ENCODE measurements around the gene RALGDS.

DNA sequence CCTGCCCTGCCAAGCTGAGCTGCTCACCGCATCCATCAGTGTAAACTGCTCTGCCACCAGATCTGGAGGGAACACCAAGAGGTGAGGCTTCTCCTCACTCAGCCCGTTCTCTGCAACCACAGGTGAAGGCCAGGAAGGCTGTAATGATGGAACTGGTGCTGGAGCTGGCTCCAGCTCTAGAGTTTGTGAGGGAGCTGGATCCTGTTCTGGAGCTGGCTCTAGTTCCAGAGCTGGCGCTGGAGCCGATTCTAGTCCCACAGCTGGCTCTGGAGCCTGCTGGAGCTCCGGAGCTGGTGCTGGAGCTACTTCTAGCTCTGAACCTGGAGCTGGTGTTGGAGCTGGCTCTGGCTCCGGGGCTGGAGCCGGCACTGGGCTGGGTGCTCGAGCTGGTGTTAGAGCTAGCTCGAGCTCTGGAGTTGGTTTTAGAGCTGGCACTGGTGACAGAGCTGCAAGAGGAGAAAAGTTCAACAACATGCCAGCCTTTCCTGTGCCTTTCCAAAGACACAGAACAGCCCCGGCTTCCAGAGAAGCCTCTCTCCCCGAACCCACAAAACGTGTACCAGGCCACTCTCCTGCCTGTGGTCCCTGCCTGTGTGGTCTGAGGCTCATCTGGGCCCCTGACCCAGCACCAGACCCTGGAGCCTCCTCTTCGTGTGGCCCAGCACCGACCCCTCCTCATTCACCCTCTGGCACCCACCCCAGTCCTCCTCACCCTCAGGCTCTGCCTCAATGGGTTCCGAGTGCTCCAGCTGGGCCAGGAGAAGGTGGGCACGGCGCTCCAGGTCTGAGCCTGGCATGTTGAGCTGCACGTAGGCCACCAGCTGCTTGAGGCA lies 12.9 kb downstream of the RALGDS start:
- TF ChIP-seq, protein P1, sequence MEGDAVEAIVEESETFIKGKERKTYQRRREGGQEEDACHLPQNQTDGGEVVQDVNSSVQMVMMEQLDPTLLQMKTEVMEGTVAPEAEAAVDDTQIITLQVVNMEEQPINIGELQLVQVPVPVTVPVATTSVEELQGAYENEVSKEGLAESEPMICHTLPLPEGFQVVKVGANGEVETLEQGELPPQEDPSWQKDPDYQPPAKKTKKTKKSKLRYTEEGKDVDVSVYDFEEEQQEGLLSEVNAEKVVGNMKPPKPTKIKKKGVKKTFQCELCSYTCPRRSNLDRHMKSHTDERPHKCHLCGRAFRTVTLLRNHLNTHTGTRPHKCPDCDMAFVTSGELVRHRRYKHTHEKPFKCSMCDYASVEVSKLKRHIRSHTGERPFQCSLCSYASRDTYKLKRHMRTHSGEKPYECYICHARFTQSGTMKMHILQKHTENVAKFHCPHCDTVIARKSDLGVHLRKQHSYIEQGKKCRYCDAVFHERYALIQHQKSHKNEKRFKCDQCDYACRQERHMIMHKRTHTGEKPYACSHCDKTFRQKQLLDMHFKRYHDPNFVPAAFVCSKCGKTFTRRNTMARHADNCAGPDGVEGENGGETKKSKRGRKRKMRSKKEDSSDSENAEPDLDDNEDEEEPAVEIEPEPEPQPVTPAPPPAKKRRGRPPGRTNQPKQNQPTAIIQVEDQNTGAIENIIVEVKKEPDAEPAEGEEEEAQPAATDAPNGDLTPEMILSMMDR (conservative IDR thresholded peaks at IDR 0.05; ENCODE audit: low read depth, low read length) = no peak
- TF ChIP-seq CHD1 (IDR thresholded peaks at IDR 0.05; ENCODE audit: low read depth, low read length) (no peak), POLR2A (IDR thresholded peaks at IDR 0.05; ENCODE audit: low read depth, low read length) (no peak), CEBPB (IDR thresholded peaks at IDR 0.05; ENCODE audit: low read depth, low read length) (no peak), MAZ (IDR thresholded peaks at IDR 0.05; ENCODE audit: borderline replicate concordance, low read depth, low read length) (no peak), BHLHE40 (IDR thresholded peaks at IDR 0.05; ENCODE audit: low read depth, low read length) (no peak), MAFK (IDR thresholded peaks at IDR 0.05; ENCODE audit: low read depth, low read length) (no peak)
- TF ChIP-seq, protein P2, sequence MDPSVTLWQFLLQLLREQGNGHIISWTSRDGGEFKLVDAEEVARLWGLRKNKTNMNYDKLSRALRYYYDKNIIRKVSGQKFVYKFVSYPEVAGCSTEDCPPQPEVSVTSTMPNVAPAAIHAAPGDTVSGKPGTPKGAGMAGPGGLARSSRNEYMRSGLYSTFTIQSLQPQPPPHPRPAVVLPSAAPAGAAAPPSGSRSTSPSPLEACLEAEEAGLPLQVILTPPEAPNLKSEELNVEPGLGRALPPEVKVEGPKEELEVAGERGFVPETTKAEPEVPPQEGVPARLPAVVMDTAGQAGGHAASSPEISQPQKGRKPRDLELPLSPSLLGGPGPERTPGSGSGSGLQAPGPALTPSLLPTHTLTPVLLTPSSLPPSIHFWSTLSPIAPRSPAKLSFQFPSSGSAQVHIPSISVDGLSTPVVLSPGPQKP (IDR thresholded peaks at IDR 0.05; ENCODE audit: borderline replicate concordance, low read depth, low read length) = no peak

All from IMR-90 (cell line).